ENCODE results near the gene ATP2C2.
"Not testable (repeated sequence)": the region's sequence is repeated elsewhere in the genome, so short reads cannot be mapped to it uniquely, and the experiment has no call there.

ATP2C2 gene

DNA sequence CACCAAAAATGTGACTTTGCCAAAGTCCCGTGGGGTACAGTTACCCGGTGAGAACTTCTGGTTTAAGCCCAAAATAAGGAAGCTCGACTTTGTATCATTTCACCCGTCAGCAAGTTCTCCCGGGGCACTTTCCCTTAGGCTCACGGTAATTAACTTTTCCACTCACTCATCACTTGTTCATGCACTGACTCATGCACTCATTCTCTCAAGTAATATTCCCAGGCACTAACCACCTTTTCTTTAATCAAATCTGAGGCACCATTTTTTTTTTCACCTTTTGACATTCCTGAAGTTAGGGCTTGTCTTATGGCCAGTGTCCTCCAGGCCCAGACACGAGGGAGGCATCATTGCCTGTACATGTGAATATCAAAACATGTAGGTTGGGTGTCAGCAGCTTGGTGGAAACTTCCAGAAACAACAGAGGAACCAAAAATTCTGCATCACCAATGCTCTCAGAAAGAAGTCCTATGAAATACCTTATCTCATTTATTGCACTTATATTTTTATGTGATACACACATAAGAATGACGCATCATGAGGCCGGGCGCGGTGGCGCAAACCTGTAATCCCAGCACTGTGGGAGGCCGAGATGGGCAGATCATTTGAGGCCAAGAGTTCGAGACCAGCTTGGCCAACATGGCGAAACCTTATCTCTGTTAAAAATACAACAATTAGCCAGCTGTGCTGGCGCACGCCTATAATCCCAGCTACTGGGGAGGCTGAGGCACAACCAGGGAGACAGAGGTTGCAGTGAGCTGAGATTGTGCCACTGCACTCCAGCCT, 36.1 kb upstream of the ATP2C2 start:
- H3K4me3 ChIP-seq (ENCODE audit: low read length), result no peak overlapping the region
- no peak for TF ChIP-seq CTCF (IDR thresholded peaks at IDR 0.05; ENCODE audit: insufficient read depth, low read depth, low read length, missing control alignments)
- DNase-seq (ENCODE audit: low read depth), result peak; percentile 76

DNA sequence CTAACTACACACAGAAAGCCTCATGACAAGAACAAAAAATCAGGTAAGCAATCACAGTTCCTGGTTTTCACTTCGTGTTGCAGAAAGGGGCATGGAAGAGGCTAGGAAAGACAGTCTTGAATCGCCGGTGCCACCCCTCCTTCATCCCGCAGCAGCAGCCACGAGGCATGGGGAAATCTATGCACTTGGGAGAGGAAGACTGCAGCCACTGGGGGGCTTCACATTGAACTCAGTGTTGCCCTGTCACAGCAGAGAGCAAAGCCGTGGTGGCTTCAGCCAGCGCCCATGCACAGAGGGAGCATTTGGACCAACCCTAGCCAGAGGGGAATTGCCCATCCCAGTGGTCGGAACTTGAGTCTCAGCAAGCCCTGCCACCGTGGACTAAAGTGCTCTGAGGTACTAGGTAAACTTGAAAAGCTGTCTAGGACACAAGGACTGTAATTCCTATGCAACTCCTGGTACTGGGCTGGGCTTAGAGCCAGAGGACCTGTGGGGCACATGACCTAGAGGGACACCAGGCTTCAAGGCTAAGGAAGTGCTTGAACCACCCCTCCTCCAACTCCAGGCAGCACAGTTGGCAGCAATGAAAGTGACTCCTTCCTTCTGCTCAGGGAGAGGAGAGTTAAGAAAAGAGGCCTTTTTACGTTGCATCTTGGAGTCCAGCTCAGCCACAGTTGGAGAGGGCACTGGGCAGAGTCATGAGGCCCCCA, 35.2 kb upstream of the ATP2C2 start:
- no peak overlapping the region for H3K4me3 ChIP-seq (ENCODE audit: low read length)
- DNase-seq (ENCODE audit: low read depth), result no peak
- no peak for TF ChIP-seq CTCF (IDR thresholded peaks at IDR 0.05; ENCODE audit: insufficient read depth, low read depth, low read length, missing control alignments)

GRCh38 chr16:84334058-84334457, 34.3 kb upstream of the ATP2C2 start:
- no peak overlapping the region for H3K4me3 ChIP-seq (ENCODE audit: low read length)
- no peak for DNase-seq (ENCODE audit: low read depth)
- TF ChIP-seq CTCF (IDR thresholded peaks at IDR 0.05; ENCODE audit: insufficient read depth, low read depth, low read length, missing control alignments), result no peak

- H3K4me3 ChIP-seq (ENCODE audit: low read length), result no peak overlapping the region
- TF ChIP-seq CTCF (IDR thresholded peaks at IDR 0.05; ENCODE audit: insufficient read depth, low read depth, low read length, missing control alignments), result no peak
- no peak for DNase-seq (ENCODE audit: low read depth)
Measured at GRCh38 chr16:84334482-84334881, 33.9 kb upstream of the ATP2C2 start.

GRCh38 chr16:84337236-84337635, 31.1 kb upstream of the ATP2C2 start:
- DNase-seq (ENCODE audit: low read depth), result not testable (repeated sequence)

GRCh38 chr16:84339311-84339710, 29.0 kb upstream of the ATP2C2 start:
- no peak for DNase-seq (ENCODE audit: low read depth)
- TF ChIP-seq CTCF (IDR thresholded peaks at IDR 0.05; ENCODE audit: insufficient read depth, low read depth, low read length, missing control alignments), result no peak

More at GRCh38 chr16:84337236-84337635, 31.1 kb upstream of the ATP2C2 start:
- H3K4me3 ChIP-seq (ENCODE audit: low read length), result not testable (repeated sequence)

DNA sequence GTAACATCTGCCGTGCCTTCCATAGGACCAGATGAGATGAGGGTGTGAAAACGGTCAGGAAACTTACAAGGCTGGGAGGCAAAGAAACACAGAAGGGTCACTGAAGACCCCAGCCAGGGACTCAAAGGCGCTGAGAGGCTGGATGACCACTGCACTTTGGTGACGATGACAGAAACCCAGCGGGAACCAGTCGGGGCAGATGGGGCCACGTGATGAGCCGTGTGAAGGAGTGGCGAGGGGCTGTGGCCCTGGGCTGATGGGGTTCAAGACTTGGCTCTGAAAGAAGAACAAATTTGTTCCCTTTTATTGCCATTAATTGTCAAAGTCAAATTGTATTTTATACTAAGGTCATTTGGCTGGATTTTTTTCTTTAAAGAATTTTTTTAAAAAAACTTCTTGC, 28.6 kb upstream of the ATP2C2 start:
- no peak for DNase-seq (ENCODE audit: low read depth)
- TF ChIP-seq CTCF (IDR thresholded peaks at IDR 0.05; ENCODE audit: insufficient read depth, low read depth, low read length, missing control alignments), result no peak
- H3K4me3 ChIP-seq (ENCODE audit: low read length), result no peak overlapping the region

More at GRCh38 chr16:84339311-84339710, 29.0 kb upstream of the ATP2C2 start:
- H3K4me3 ChIP-seq (ENCODE audit: low read length), result no peak overlapping the region

Data from epithelial cell of esophagus (primary cell).